Caco-2 (cell line): ENCODE results near the gene NOX3. TPM values are rescaled to one million over a fixed set of nuclear protein-coding genes. Genes with fewer than 3 reads are reported as not detected.

Experiments used
- BruUV-seq: library from RNA; stranded (reverse); fragments of 400-500 nt; replicated peaks from 2 replicates; lab custom pipeline; 2021; lab: Mats Ljungman, UMichigan
- CTCF ChIA-PET: fragments of 300-600 bp; sonication (Branson Sonifier 250); formaldehyde crosslinking; loops from one replicate; lab custom pipeline; 2022; ENCODE audit warnings: antibody characterized with exemption; lab: Charles Lee
- POLR2A ChIA-PET: fragments of 300-600 bp; sonication (Branson Sonifier 250); formaldehyde crosslinking; loops from one replicate; lab custom pipeline; 2022; ENCODE audit warnings: antibody characterized with exemption; lab: Charles Lee
- DNase-seq, 2 experiments: peaks; one replicate each; pipeline versions ENCODE4 v3.0.0 to v3.0.0-alpha.2; 2020 to 2022
- H3K27me3 ChIP-seq: replicated peaks from 2 replicates; pipeline ENCODE4 v1.6.0; 2011; ENCODE audit warnings: low read length; ENCODE audit not compliant: control insufficient read depth, insufficient read depth
- H3K36me3 ChIP-seq: 2 replicates; pipeline ENCODE4 v1.5.1; 2011; ENCODE audit warnings: low read length; ENCODE audit not compliant: control insufficient read depth, insufficient read depth
- H3K4me1 ChIP-seq: fragments of 250-450 bp; sonication (Bioruptor Pico); 2 replicates; pipeline ENCODE4 v1.5.1; 2020; ENCODE audit warnings: mild to moderate bottlenecking
- H3K4me3 ChIP-seq: 2 replicates; pipeline ENCODE4 v1.5.1; 2011; ENCODE audit warnings: low read depth, mild to moderate bottlenecking, control low read depth, low read length
- H3K9me3 ChIP-seq: fragments of 250-450 bp; sonication (Bioruptor Pico); 2 replicates; pipeline ENCODE4 v1.5.1; 2020; ENCODE audit warnings: mild to moderate bottlenecking, moderate library complexity
- H3K27ac Mint-ChIP-seq: one replicate; pipeline ENCODE4 v1.8.0; 2022; ENCODE audit warnings: mixed read lengths; ENCODE audit not compliant: unreplicated experiment
- H3K27me3 Mint-ChIP-seq: one replicate; pipeline ENCODE4 v1.8.0; 2022; ENCODE audit warnings: mixed read lengths; ENCODE audit not compliant: insufficient read depth, unreplicated experiment
- H3K36me3 Mint-ChIP-seq: one replicate; pipeline ENCODE4 v1.8.0; 2022; ENCODE audit warnings: mild to moderate bottlenecking, mixed read lengths; ENCODE audit not compliant: insufficient read depth, unreplicated experiment
- H3K4me1 Mint-ChIP-seq: one replicate; pipeline ENCODE4 v1.8.0; 2022; ENCODE audit warnings: low read depth, mixed read lengths; ENCODE audit not compliant: unreplicated experiment
- H3K4me3 Mint-ChIP-seq: one replicate; pipeline ENCODE4 v1.8.0; 2022; ENCODE audit warnings: mild to moderate bottlenecking, moderate library complexity, mixed read lengths; ENCODE audit not compliant: unreplicated experiment
- H3K9me3 Mint-ChIP-seq: one replicate; pipeline ENCODE4 v1.8.0; 2022; ENCODE audit warnings: mixed read lengths; ENCODE audit not compliant: unreplicated experiment
- intact Hi-C: fragments of 100-400 bp; cut with micrococcal nuclease; formaldehyde crosslinking; loops from one replicate; pipeline ENCODE4 v1.10.0; 2022; ENCODE audit not compliant: unreplicated experiment
- total RNA-seq: library from RNA; stranded (reverse); gene quantifications from 2 replicates; pipeline ENCODE4 v1.2.3, GENCODE V29; 2022
- TF ChIP-seq, protein P1 (sequence below), 2 experiments: fragments of 200-600 bp in 1 of 2; IDR thresholded peaks; 1 replicate in 1 of 2; 2 replicates in 1 of 2; pipeline versions ENCODE4 v1.5.1 to v1.8.0; 2011 to 2022; ENCODE audit warnings: antibody characterized with exemption in 1 of 2, control low read depth in 1 of 2, inconsistent platforms in 1 of 2, low read depth in 1 of 2, low read length in 1 of 2, mild to moderate bottlenecking in 1 of 2, moderate library complexity in 1 of 2; ENCODE audit not compliant: insufficient read depth in 1 of 2, severe bottlenecking in 1 of 2, unreplicated experiment in 1 of 2

NOX3 gene
- total RNA-seq, 1 experiment from 2014 or later: not detected

DNA sequence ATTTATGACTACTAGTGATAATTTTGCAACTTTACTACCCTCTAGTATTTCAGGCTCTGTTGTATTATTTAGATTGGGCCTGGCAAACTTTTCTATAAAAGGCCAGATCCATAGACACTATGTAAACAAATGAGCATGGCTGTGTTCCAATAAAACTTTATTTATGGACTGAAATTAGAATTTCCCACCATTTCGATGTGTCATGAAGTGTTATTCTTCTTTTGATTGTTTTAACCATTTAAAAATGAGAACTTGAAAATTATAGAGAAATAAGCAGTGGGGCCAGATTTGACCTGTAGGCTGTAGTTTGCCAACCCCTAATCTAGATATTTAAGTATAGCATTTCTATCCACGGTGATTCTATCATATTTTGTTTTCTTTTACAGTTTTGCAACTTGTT lies 79.8 kb downstream of the NOX3 start:
- H3K36me3 ChIP-seq: no peaks in the 10 kb centered on the region
- peaks cover 6% of the 10 kb centered on the region for H3K4me1 Mint-ChIP-seq
- CTCF ChIA-PET: no interaction called here
- TF ChIP-seq, protein P1, sequence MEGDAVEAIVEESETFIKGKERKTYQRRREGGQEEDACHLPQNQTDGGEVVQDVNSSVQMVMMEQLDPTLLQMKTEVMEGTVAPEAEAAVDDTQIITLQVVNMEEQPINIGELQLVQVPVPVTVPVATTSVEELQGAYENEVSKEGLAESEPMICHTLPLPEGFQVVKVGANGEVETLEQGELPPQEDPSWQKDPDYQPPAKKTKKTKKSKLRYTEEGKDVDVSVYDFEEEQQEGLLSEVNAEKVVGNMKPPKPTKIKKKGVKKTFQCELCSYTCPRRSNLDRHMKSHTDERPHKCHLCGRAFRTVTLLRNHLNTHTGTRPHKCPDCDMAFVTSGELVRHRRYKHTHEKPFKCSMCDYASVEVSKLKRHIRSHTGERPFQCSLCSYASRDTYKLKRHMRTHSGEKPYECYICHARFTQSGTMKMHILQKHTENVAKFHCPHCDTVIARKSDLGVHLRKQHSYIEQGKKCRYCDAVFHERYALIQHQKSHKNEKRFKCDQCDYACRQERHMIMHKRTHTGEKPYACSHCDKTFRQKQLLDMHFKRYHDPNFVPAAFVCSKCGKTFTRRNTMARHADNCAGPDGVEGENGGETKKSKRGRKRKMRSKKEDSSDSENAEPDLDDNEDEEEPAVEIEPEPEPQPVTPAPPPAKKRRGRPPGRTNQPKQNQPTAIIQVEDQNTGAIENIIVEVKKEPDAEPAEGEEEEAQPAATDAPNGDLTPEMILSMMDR (IDR thresholded peaks at IDR 0.05; ENCODE audit: insufficient read depth in 1 of 2, low read depth in 1 of 2, low read length in 1 of 2, severe bottlenecking in 1 of 2, unreplicated experiment in 1 of 2): no peak
- H3K27ac Mint-ChIP-seq: no peak overlapping the region
- DNase-seq: no peak
- H3K27me3 ChIP-seq: no peaks in the 10 kb centered on the region
- no peaks in the 10 kb centered on the region for H3K36me3 Mint-ChIP-seq
- no peak overlapping the region for H3K4me3 Mint-ChIP-seq
- H3K27me3 Mint-ChIP-seq: no peaks in the 10 kb centered on the region
- peaks cover 11% of the 10 kb centered on the region for H3K9me3 Mint-ChIP-seq
- POLR2A ChIA-PET: no interaction called here
- intact Hi-C loops: no loop called here
- H3K9me3 ChIP-seq: no peaks in the 10 kb centered on the region
- H3K4me1 ChIP-seq: no peaks in the 10 kb centered on the region
- no peak overlapping the region for H3K4me3 ChIP-seq
- no TSS peak for BruUV-seq

- intact Hi-C loops: no loop called here
- Mint-ChIP-seq H3K27ac (no peak overlapping the region), H3K36me3 (no peaks in the 10 kb centered on the region), H3K9me3 (peaks cover 11% of the 10 kb centered on the region), H3K4me1 (peaks cover 6% of the 10 kb centered on the region), H3K27me3 (no peaks in the 10 kb centered on the region), H3K4me3 (no peak overlapping the region)
- H3K9me3 ChIP-seq: no peaks in the 10 kb centered on the region
- no peaks in the 10 kb centered on the region for H3K4me1 ChIP-seq
- no peak for DNase-seq
- no TSS peak for BruUV-seq
- ChIA-PET CTCF (no interaction called here), POLR2A (no interaction called here)
- no peaks in the 10 kb centered on the region for H3K27me3 ChIP-seq
- TF ChIP-seq, protein P1 (IDR thresholded peaks at IDR 0.05; ENCODE audit: insufficient read depth in 1 of 2, low read depth in 1 of 2, low read length in 1 of 2, severe bottlenecking in 1 of 2, unreplicated experiment in 1 of 2): no peak
- H3K36me3 ChIP-seq: no peaks in the 10 kb centered on the region
- no peak overlapping the region for H3K4me3 ChIP-seq
Measured at GRCh38 chr6:155374681-155375080, 81.0 kb downstream of the NOX3 start.

GRCh38 chr6:155373276-155373675 lies 82.4 kb downstream of the NOX3 start:
- Mint-ChIP-seq H3K4me3 (no peak overlapping the region), H3K27me3 (no peaks in the 10 kb centered on the region), H3K9me3 (peaks cover 11% of the 10 kb centered on the region), H3K36me3 (no peaks in the 10 kb centered on the region), H3K4me1 (peaks cover 6% of the 10 kb centered on the region), H3K27ac (no peak overlapping the region)
- no TSS peak for BruUV-seq
- H3K36me3 ChIP-seq: no peaks in the 10 kb centered on the region
- DNase-seq: no peak
- CTCF ChIA-PET: no interaction called here
- no peak overlapping the region for H3K4me3 ChIP-seq
- POLR2A ChIA-PET: no interaction called here
- H3K27me3 ChIP-seq: no peaks in the 10 kb centered on the region
- TF ChIP-seq, protein P1 (IDR thresholded peaks at IDR 0.05; ENCODE audit: insufficient read depth in 1 of 2, low read depth in 1 of 2, low read length in 1 of 2, severe bottlenecking in 1 of 2, unreplicated experiment in 1 of 2): no peak
- no peaks in the 10 kb centered on the region for H3K4me1 ChIP-seq
- intact Hi-C loops: no loop called here
- no peaks in the 10 kb centered on the region for H3K9me3 ChIP-seq
